SU-DHL-6 (cell line): Measurements from ENCODE around the gene CCDC61.

Source experiments
- H2AFZ ChIP-seq: fragments of 200-600 bp; sonication (generic); 2 replicates; pipeline ENCODE4 v1.6.1; 2014; ENCODE audit warnings: low read depth, mild to moderate bottlenecking, moderate library complexity, mixed read lengths, antibody characterized with exemption, low read length; ENCODE audit not compliant: severe bottlenecking
- H3F3A ChIP-seq: fragments of 200-600 bp; shearing (Covaris generic); 2 replicates; pipeline ENCODE4 v1.6.0; 2016; ENCODE audit warnings: antibody characterized with exemption, mild to moderate bottlenecking; ENCODE audit not compliant: insufficient read depth
- H3K27ac ChIP-seq: fragments of 200-600 bp; sonication (generic); 2 replicates; pipeline ENCODE4 v1.5.1; 2016; ENCODE audit warnings: low read depth, mild to moderate bottlenecking, low read length, moderate library complexity, mixed read lengths
- H3K27me3 ChIP-seq: fragments of 200-600 bp; sonication (generic), shearing (Covaris generic); 2 replicates; pipeline ENCODE4 v1.6.0; 2014; ENCODE audit warnings: mild to moderate bottlenecking, low read length
- H3K36me3 ChIP-seq: fragments of 200-600 bp; sonication (generic); 2 replicates; pipeline ENCODE4 v1.6.1; 2014; ENCODE audit warnings: mild to moderate bottlenecking, low read length, mixed read lengths
- H3K4me2 ChIP-seq: fragments of 300-600, 200-600 bp; shearing (Covaris generic), sonication (generic); 2 replicates; pipeline ENCODE4 v1.6.0; 2014; ENCODE audit warnings: low read length, low read depth, mild to moderate bottlenecking; ENCODE audit not compliant: poor library complexity, severe bottlenecking
- H3K4me3 ChIP-seq: fragments of 200-600 bp; sonication (generic); 2 replicates; pipeline ENCODE4 v1.5.1; 2014; ENCODE audit warnings: antibody characterized with exemption, low read length, mild to moderate bottlenecking, mixed read lengths; ENCODE audit not compliant: insufficient read depth, poor library complexity, severe bottlenecking
- H3K79me2 ChIP-seq: fragments of 200-600 bp; sonication (generic); 2 replicates; pipeline ENCODE4 v1.6.1; 2014; ENCODE audit warnings: mild to moderate bottlenecking, low read length, moderate library complexity; ENCODE audit not compliant: insufficient read depth
- H3K9ac ChIP-seq: fragments of 200-600 bp; sonication (generic); 2 replicates; pipeline ENCODE4 v1.7.0; 2014; ENCODE audit warnings: mild to moderate bottlenecking, low read length
- H3K9me2 ChIP-seq: fragments of 200-600 bp; sonication (generic); replicated peaks from 2 replicates; pipeline ENCODE4 v1.6.1; 2014; ENCODE audit warnings: low read length; ENCODE audit not compliant: insufficient read depth
- H3K9me3 ChIP-seq: fragments of 200-600 bp; sonication (generic); 2 replicates; pipeline ENCODE4 v1.6.1; 2014; ENCODE audit warnings: low read length, mixed read lengths; ENCODE audit not compliant: insufficient read depth
- H4K20me1 ChIP-seq: fragments of 200-600 bp; sonication (generic); 2 replicates; pipeline ENCODE4 v1.6.1; 2014; ENCODE audit warnings: low read depth, mild to moderate bottlenecking, antibody characterized with exemption, low read length, moderate library complexity, mixed read lengths
- EZH2phosphoT487 ChIP-seq: fragments of 200-600 bp; sonication (generic), shearing (Covaris generic); conservative IDR thresholded peaks from 2 replicates; pipeline ENCODE4 v1.6.1; 2018; ENCODE audit warnings: mild to moderate bottlenecking, antibody characterized with exemption, low read length, moderate library complexity, mixed read lengths
- TF ChIP-seq, protein P1 (sequence below): fragments of 200-600 bp; sonication (generic); IDR thresholded peaks from one replicate; pipeline ENCODE4 v1.5.1; 2017; ENCODE audit warnings: antibody characterized with exemption, mild to moderate bottlenecking, low read length, moderate library complexity; ENCODE audit not compliant: insufficient read depth, poor library complexity, severe bottlenecking

CCDC61 gene, protein sequence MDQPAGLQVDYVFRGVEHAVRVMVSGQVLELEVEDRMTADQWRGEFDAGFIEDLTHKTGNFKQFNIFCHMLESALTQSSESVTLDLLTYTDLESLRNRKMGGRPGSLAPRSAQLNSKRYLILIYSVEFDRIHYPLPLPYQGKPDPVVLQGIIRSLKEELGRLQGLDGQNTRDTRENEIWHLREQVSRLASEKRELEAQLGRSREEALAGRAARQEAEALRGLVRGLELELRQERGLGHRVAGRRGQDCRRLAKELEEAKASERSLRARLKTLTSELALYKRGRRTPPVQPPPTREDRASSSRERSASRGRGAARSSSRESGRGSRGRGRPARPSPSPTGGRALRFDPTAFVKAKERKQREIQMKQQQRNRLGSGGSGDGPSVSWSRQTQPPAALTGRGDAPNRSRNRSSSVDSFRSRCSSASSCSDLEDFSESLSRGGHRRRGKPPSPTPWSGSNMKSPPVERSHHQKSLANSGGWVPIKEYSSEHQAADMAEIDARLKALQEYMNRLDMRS

DNA sequence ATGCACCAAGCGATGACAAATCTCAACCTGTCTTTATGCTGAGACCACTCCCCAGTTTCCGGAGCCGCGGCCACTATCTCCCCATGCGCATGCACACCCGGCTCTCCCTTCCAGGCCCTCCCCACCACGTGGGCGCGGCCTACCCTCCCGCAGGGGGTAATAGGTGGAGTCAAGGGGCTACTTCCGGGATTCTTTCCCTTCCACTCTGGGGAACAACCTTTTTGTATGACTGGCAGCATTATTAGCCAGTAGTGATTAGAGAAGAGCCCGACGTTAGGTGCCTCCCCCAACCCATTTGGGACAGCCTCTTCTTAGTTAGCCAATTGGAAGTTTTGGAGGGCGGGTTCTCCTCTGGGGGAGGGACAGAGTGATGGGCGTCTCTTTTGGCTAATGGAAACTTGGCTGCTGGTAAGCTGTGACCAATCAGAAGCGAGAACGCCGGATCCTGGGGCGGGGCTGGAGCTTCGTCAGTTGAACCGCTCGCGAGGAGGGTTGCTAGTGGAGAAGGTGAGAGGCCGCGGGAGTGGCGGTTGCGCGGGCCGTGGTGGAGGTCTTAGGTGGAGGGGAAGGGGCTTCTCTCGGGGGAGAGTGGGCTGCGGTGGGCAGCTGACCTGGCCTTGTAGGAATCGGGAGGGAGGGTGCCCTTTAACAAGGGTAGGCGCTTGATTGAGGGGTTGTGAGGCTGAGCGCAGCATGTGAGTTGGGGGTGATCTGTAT lies at the start of gene CCDC61:
Gene CCDC61 (plus strand): TSS at position 470 of the 717 bp plus-strand sequence. CDS start 7,552 bp downstream, outside the sequence.
- Histone ChIP-seq H3K4me2 (peak within 1 kb of the TSS; percentile 100), H3K27ac (peak within 1 kb of the TSS; percentile 45), H2AFZ (peak within 1 kb of the TSS; percentile 100), H3K36me3 (no peaks in the 10 kb centered on the region), H3K9me3 (no peaks in the 10 kb centered on the region), H3F3A (no peaks in the 10 kb centered on the region), H3K27me3 (no peaks in the 10 kb centered on the region), H4K20me1 (no peaks in the 10 kb centered on the region), H3K79me2 (0 out of 2 replicates have a peak, but pooled peaks cover 5% of the 10 kb centered on the region), H3K4me3 (peak within 1 kb of the TSS; percentile 94), H3K9me2 (no peaks in the 10 kb centered on the region), H3K9ac (peak within 1 kb of the TSS; percentile 89)
- TF ChIP-seq, protein P1, sequence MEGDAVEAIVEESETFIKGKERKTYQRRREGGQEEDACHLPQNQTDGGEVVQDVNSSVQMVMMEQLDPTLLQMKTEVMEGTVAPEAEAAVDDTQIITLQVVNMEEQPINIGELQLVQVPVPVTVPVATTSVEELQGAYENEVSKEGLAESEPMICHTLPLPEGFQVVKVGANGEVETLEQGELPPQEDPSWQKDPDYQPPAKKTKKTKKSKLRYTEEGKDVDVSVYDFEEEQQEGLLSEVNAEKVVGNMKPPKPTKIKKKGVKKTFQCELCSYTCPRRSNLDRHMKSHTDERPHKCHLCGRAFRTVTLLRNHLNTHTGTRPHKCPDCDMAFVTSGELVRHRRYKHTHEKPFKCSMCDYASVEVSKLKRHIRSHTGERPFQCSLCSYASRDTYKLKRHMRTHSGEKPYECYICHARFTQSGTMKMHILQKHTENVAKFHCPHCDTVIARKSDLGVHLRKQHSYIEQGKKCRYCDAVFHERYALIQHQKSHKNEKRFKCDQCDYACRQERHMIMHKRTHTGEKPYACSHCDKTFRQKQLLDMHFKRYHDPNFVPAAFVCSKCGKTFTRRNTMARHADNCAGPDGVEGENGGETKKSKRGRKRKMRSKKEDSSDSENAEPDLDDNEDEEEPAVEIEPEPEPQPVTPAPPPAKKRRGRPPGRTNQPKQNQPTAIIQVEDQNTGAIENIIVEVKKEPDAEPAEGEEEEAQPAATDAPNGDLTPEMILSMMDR: no peak
- no peak for TF ChIP-seq EZH2phosphoT487

DNA sequence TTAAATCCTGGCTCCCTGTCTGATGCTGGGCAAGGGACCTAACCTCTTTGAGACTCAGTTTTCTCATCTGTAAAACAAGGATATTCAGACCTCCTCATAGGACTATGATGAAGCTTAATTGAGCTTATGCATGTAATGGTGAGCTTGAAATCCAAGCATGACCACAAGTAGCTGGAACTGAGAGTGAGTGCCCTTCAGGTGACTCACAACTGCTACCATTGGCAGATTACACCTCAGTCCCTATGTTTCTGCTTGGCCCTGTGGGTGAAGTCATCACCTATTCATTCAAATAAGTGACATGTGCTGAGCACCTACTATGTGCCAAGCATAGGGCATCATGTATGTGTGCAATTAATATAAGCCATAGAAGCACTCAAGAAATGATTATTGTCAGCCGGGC lies 47.3 kb upstream of the CCDC61 start:
- no peaks in the 10 kb centered on the region for H3K36me3 ChIP-seq
- H3K9ac ChIP-seq: no peak overlapping the region
- H3K79me2 ChIP-seq: no peaks in the 10 kb centered on the region
- no peak overlapping the region for H3K4me3 ChIP-seq
- no peaks in the 10 kb centered on the region for H3K27me3 ChIP-seq
- H3K9me2 ChIP-seq: no peaks in the 10 kb centered on the region
- H3K9me3 ChIP-seq: no peaks in the 10 kb centered on the region
- no peaks in the 10 kb centered on the region for H3F3A ChIP-seq
- no peak overlapping the region for H3K27ac ChIP-seq
- TF ChIP-seq EZH2phosphoT487: no peak
- TF ChIP-seq, protein P1: no peak
- H3K4me2 ChIP-seq: no peak overlapping the region
- no peaks in the 10 kb centered on the region for H4K20me1 ChIP-seq
- no peak overlapping the region for H2AFZ ChIP-seq

DNA sequence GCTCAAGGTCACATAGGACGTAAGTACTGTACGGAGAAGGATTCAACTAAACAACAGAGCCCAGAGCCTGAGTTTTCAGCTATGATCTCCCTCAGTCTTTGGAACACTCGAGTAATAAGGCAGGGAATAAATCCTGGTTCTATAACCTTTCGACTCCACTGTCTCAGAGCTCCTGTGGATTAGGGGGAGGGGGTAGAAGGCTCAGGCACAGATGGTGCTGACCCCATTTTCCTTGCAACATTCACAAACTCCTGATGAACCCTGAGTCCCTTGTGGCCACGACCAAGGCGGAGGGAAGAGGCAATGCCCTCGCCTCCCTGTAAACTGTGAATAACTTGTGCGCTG lies 43.0 kb upstream of the CCDC61 start:
- no peaks in the 10 kb centered on the region for H3K9me3 ChIP-seq
- H3K79me2 ChIP-seq: no peaks in the 10 kb centered on the region
- H3K36me3 ChIP-seq: no peaks in the 10 kb centered on the region
- no peaks in the 10 kb centered on the region for H4K20me1 ChIP-seq
- H3K4me3 ChIP-seq: no peak overlapping the region
- H3K4me2 ChIP-seq: no peak overlapping the region
- TF ChIP-seq EZH2phosphoT487: no peak
- TF ChIP-seq, protein P1: no peak
- H3K27ac ChIP-seq: no peak overlapping the region
- no peak overlapping the region for H3K9ac ChIP-seq
- H3F3A ChIP-seq: no peaks in the 10 kb centered on the region
- H3K9me2 ChIP-seq: no peaks in the 10 kb centered on the region
- H2AFZ ChIP-seq: no peak overlapping the region
- no peaks in the 10 kb centered on the region for H3K27me3 ChIP-seq
